ENCODE measurements around the gene PEAK1. TPM values are rescaled to one million over a fixed set of nuclear protein-coding genes. Genes with fewer than 3 reads are reported as not detected.

The PEAK1 gene
- total RNA-seq, 2 donors from 2014 or later, result 44.2 to 59.8 TPM

DNA sequence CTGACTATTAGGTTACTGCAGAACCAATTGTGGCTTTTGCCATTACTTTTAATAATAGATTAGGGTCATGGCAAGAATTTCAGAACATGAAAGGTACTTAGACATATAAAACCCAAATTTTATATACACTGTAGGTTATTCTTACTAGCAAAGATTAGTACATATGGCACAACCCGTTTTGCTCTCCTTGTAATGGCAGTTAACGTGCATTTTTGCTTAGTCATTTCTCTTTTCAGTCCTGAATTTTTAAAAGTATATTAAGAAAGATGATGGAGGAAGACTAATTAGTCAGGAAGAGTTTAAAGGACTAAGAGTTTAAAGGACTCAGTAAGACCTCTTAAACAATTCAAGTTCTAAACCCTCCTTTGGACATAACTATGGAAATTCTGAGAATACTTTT lies 114.0 kb downstream of the PEAK1 start:
- no peak for DNase-seq (ENCODE audit: low spot score)
- TF ChIP-seq, protein P1, sequence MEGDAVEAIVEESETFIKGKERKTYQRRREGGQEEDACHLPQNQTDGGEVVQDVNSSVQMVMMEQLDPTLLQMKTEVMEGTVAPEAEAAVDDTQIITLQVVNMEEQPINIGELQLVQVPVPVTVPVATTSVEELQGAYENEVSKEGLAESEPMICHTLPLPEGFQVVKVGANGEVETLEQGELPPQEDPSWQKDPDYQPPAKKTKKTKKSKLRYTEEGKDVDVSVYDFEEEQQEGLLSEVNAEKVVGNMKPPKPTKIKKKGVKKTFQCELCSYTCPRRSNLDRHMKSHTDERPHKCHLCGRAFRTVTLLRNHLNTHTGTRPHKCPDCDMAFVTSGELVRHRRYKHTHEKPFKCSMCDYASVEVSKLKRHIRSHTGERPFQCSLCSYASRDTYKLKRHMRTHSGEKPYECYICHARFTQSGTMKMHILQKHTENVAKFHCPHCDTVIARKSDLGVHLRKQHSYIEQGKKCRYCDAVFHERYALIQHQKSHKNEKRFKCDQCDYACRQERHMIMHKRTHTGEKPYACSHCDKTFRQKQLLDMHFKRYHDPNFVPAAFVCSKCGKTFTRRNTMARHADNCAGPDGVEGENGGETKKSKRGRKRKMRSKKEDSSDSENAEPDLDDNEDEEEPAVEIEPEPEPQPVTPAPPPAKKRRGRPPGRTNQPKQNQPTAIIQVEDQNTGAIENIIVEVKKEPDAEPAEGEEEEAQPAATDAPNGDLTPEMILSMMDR (IDR thresholded peaks at IDR 0.05), result no peak
- Histone ChIP-seq H3K4me3 (no peak overlapping the region), H3K27ac (no peak overlapping the region), H3K27me3 (no peaks in the 10 kb centered on the region), H3K36me3 (no peaks in the 10 kb centered on the region), H3K4me1 (peaks cover 0 to 14% of the 10 kb centered on the region in 2 donors), H3K9me3 (no peaks in the 10 kb centered on the region)

DNA sequence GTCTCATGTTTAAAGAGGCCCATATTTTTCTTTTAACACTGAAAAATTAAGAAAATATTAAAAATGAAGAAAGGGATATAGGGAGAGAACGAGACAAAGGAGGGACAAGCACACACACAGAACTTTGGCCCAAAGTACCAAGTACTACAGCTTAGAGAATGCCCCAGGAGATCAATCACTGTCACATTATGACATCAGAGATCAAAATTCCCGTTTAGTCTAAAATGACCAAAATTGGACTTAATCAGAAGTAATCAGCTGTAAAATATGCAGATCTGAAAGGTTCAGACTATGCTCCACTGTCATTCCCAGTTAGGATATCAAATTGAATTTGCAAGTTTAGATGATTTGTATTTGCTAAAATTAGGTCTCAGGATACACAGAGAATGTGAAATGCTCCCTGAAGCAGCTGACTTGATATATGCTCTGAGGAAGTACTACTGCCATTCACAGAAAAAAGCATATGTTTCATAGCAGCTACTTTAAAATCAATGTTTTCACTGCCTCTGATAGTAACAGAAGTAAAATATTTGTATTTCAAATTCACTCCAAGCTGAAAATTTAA lies 123.0 kb downstream of the PEAK1 start:
- Histone ChIP-seq H3K9me3 (no peaks in the 10 kb centered on the region), H3K27ac (no peak overlapping the region)
- TF ChIP-seq, protein P1 (IDR thresholded peaks at IDR 0.05), result no peak

GRCh38 chr15:77295446-77295845 lies 124.5 kb downstream of the PEAK1 start:
- Histone ChIP-seq H3K9me3 (no peaks in the 10 kb centered on the region), H3K4me3 (no peak overlapping the region), H3K4me1 (peaks cover 0 to 9% of the 10 kb centered on the region in 2 donors), H3K27me3 (no peaks in the 10 kb centered on the region), H3K27ac (no peak overlapping the region), H3K36me3 (no peaks in the 10 kb centered on the region)
- no peak for DNase-seq (ENCODE audit: low spot score)
- TF ChIP-seq, protein P1 (IDR thresholded peaks at IDR 0.05), result no peak

More for the DNA sequence above, 123.0 kb downstream of the PEAK1 start:
- DNase-seq (ENCODE audit: low spot score), result no peak
- Histone ChIP-seq H3K4me1 (peaks cover 0 to 9% of the 10 kb centered on the region in 2 donors), H3K4me3 (no peak overlapping the region), H3K27me3 (no peaks in the 10 kb centered on the region), H3K36me3 (no peaks in the 10 kb centered on the region)

GRCh38 chr15:77292969-77293558 lies 126.8 kb downstream of the PEAK1 start:
- TF ChIP-seq, protein P1 (IDR thresholded peaks at IDR 0.05), result no peak
- no peaks in the 10 kb centered on the region for H3K9me3 ChIP-seq
- no peak overlapping the region for H3K4me3 ChIP-seq
- no peak overlapping the region for H3K27ac ChIP-seq
- no peaks in the 10 kb centered on the region for H3K36me3 ChIP-seq
- H3K27me3 ChIP-seq, result no peaks in the 10 kb centered on the region
- no peak for DNase-seq (ENCODE audit: low spot score)
- H3K4me1 ChIP-seq, result peaks cover 0 to 11% of the 10 kb centered on the region in 2 donors

DNA sequence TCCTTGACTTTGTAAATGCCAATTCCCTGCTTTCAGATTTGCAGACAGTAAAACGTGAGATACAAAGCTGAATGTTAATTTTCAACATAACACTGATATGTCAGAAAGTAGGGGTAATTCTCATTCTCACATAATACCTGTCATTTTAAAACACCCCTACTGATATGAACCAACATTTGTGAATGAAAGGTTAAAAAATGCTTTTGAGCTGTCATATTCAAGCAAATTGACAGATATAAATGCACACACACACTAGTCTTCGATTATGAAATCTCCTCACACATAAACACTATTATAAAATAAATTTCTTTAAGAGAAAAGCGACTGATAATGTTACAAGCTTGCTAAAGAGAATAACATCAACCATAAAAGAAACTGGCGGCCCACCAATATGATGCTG lies 128.8 kb downstream of the PEAK1 start:
- Histone ChIP-seq H3K9me3 (no peaks in the 10 kb centered on the region), H3K27ac (no peak overlapping the region), H3K4me1 (peaks cover 0 to 15% of the 10 kb centered on the region in 2 donors), H3K27me3 (no peaks in the 10 kb centered on the region), H3K36me3 (no peaks in the 10 kb centered on the region), H3K4me3 (no peak overlapping the region)
- TF ChIP-seq, protein P1 (IDR thresholded peaks at IDR 0.05), result no peak
- DNase-seq (ENCODE audit: low spot score), result no peak

- DNase-seq (ENCODE audit: low spot score), result no peak
- Histone ChIP-seq H3K36me3 (peaks cover 5% of the 10 kb centered on the region), H3K27me3 (no peaks in the 10 kb centered on the region), H3K27ac (no peak overlapping the region), H3K4me1 (peaks cover 0 to 7% of the 10 kb centered on the region in 2 donors), H3K9me3 (no peaks in the 10 kb centered on the region), H3K4me3 (no peak overlapping the region)
- TF ChIP-seq, protein P1 (IDR thresholded peaks at IDR 0.05), result no peak
These were observed 132.5 kb downstream of the PEAK1 start for GRCh38 chr15:77287385-77287784.
